ENCODE measurements around the gene TPD52L2. TPM values are rescaled to one million over a fixed set of nuclear protein-coding genes. Genes with fewer than 3 reads are reported as not detected.

Gene TPD52L2
- total RNA-seq, 2 donors from 2014 or later = 54.8 to 92.9 TPM

DNA sequence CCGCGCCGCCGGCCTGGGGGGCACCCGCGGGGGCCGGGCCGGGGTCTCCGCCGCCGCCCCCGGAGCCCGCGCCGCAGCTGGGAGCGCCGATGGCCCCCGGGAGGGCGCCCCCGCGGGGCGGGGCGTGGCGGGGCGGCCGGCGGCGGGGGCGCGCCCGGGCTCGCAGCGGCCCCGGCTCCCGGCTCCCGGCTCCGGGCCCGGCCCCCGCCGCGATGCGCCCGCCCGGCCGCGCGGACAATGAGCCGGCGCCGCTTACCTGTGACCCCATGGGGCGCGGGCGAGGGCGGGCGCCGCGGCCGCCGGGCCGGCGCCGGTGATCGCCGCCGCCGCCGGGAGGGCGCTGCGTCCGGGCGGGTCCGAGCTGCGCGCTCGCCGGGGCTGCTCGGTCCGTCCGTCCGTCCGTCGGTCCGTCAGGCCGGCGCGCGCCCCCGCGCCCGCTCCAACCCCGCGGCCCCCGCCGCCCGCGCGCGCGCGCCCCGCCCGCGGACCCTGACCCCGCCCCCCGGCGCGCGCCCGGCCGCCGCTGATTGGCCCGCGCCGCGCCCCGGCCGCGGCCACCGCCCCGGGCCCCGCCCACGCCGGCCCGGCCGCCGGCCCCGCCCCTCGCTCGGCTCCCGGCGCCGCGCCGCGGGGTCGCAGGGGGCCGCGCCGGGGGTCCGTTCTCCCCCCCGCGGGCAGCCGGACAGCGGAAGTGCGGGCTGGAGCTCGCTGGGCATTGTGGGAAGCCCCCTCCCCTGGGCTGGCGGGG is 34.1 kb upstream of the TPD52L2 start, which contains the start of gene ZBTB46:
Gene ZBTB46 (minus strand): TSS at position 424 of the 748 bp plus-strand sequence. CDS start 40,507 bp downstream, outside the sequence.
- peaks cover 20% of the 10 kb centered on the region for H3K27me3 Mint-ChIP-seq
- peak within 1 kb of the TSS; percentile 87 for H3K4me3 Mint-ChIP-seq
- H3K27ac Mint-ChIP-seq = peak within 1 kb of the TSS; percentile 69
- peaks cover 11% of the 10 kb centered on the region for H3K36me3 Mint-ChIP-seq (ENCODE audit: low read depth)
- no peaks in the 10 kb centered on the region for H3K9me3 Mint-ChIP-seq
- peak; percentile 60 for ATAC-seq (replicated peaks)
- peaks cover 10% of the 10 kb centered on the region for H3K4me1 Mint-ChIP-seq

DNA sequence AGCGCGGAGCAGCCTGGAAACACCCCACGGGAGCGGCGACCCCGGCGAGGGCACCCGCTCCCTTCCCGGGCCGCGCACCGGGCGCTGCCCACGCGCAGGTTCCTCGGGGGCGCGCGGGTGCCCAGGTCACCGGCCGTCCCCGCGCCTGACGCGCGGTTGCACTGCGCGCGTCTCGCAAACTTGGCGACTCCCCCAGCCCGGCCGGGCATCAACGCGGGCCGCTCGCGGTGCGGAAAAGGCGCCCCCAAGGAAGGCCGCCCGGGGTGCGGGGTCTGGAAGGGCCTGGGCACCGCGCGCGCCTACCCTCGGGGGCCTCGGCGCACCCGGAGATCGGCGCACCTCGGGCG is 33.5 kb upstream of the TPD52L2 start:
- H3K36me3 Mint-ChIP-seq (ENCODE audit: low read depth) = peaks cover 11% of the 10 kb centered on the region
- ATAC-seq (replicated peaks) = peak; percentile 20
- no peak overlapping the region for H3K27ac Mint-ChIP-seq
- peaks cover 18% of the 10 kb centered on the region for H3K27me3 Mint-ChIP-seq
- no peak overlapping the region for H3K4me3 Mint-ChIP-seq
- H3K9me3 Mint-ChIP-seq = no peaks in the 10 kb centered on the region
- peaks cover 10% of the 10 kb centered on the region for H3K4me1 Mint-ChIP-seq

DNA sequence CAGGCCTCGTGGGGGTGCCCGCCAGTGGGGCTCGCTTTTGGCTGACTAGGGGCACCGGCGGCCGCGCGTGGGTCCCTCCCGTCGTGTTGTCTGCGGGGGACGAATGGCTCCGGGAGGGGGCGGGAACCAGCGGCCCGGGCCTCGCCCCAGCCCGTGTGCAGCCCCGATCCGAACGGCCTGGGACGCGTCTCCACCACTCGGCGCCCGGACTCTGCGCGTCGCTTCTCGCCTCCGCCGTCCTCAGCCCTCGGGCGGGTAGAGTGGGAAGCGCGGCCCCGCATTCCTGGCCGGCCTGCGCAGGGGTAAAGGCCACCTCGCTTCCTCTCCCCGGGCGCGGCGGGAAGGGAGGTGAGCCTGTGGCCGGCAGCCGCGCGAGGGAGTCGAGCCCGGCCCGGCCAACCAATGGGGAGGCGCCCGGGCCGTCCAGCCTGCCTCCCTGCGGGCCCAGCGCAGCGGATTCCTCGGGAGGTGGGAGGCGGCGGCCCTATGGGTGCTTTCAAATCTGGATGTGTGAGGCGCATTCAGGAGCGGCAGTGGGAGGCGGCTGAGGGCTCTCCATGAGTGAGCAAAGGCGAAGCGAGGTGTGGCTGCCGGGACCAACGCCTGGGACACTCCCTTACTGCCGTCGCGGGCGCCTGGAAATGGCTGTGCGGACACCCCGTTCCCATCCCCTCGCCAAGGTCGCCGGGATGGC is 32.9 kb upstream of the TPD52L2 start:
- Mint-ChIP-seq H3K27ac (no peak overlapping the region), H3K4me1 (peaks cover 10% of the 10 kb centered on the region), H3K36me3 (ENCODE audit: low read depth) (peaks cover 11% of the 10 kb centered on the region), H3K4me3 (no peak overlapping the region), H3K9me3 (no peaks in the 10 kb centered on the region), H3K27me3 (peaks cover 18% of the 10 kb centered on the region)
- peak; percentile 10 for ATAC-seq (replicated peaks)

DNA sequence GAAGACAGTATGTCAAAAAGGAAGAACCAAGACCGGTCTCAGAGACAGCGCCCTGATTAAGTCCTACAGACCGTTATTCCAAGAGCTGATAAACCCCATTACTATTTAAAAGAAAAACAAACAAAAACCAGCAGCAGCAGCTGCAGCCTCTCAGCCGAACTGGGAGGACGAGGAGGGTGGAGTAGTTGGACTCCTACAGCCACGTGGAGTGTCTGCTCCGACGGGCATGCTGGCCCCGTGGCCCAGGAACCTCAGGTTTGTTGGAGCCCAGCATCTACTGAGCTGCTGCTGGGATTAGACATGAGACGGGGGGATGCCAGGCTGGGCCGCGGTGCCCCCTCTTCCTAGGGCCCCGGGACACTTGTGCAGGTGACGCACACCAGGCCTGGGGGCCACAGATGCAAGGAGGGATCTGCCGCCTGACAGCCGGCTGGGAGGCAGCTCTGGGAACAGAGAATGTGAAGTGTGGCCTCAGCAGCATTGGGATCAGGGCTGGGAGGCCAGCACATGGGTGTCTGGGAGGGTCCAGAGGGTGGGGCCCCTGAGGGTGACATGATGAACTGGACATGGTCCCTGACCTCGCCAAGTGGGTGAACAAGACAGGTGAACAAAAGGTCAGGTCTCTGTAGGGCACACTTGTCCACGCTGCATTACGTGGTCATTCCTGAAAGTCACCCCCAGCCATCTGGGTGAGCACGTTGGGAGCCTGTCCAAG is 31.1 kb upstream of the TPD52L2 start:
- Mint-ChIP-seq H3K4me1 (peaks cover 10% of the 10 kb centered on the region), H3K27me3 (peaks cover 13% of the 10 kb centered on the region), H3K4me3 (no peak overlapping the region), H3K27ac (no peak overlapping the region), H3K36me3 (ENCODE audit: low read depth) (peaks cover 11% of the 10 kb centered on the region), H3K9me3 (no peaks in the 10 kb centered on the region)
- no peak for ATAC-seq (replicated peaks)

DNA sequence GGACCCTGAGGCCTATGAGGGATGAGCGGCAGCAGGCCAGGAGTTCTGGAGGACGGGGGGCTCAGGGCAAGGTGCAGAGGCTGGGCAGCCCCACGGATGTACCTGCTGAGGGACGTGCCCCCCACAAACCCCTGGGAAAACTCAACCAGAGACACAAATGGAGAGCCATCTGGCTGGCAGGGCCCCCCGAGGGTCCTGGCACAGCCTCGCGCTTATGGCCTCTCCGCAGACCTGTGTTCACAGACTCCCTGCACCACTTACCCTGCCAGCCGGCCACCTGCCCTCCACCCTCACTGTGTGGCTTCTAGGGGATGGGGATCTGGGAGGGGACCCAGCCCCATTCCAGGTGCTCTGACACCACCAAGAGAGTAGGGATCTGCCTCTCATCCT is 30.6 kb upstream of the TPD52L2 start:
- Mint-ChIP-seq H3K9me3 (no peaks in the 10 kb centered on the region), H3K4me3 (no peak overlapping the region), H3K27ac (no peak overlapping the region), H3K4me1 (peaks cover 8% of the 10 kb centered on the region), H3K27me3 (peaks cover 7% of the 10 kb centered on the region), H3K36me3 (ENCODE audit: low read depth) (peaks cover 8% of the 10 kb centered on the region)
- no peak for ATAC-seq (replicated peaks)

DNA sequence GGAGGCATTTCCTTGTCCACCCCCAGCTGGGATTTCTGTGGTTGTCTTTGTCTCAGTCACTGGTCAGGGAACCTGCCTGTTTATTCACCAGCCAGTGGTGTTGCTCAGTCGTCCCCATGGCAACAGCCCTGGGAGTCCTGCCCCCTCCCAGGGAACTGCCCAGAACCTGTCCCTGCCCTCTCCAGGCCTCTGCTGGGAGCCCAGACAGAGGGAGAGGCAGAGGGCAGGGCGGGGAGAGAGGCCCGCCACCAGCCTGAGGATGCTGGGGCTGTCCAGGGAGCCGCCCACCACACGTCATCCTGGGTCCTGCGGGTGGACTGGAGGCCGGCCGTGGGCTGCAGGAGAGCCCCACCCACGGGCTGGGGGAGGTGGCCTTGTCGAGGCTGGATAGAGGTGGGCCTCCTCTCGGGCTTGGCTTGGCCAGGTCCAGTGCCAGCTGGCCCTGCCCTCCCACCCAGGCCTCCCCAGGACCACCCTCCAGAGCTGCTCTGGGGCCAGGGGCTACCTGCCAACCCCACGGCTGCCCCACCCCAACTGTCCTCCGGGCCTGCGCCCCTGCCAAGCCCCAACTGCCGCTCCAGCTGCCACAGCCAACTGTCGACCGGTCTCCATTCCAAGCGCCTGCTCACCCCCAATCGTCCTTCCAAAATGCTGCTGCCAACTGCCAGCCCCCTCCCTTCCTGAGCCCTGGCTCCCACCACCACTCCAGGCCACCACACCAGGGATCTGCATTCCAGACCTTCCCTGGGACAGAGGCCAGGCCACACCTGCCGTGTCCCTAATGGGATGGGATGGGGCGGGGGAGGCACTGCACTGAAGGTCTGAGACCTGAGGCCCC is 29.8 kb upstream of the TPD52L2 start:
- Mint-ChIP-seq H3K4me3 (no peak overlapping the region), H3K9me3 (no peaks in the 10 kb centered on the region), H3K4me1 (peaks cover under 1% of the 10 kb centered on the region), H3K27ac (no peak overlapping the region), H3K27me3 (peaks cover under 1% of the 10 kb centered on the region), H3K36me3 (ENCODE audit: low read depth) (peaks cover under 1% of the 10 kb centered on the region)
- no peak for ATAC-seq (replicated peaks)

DNA sequence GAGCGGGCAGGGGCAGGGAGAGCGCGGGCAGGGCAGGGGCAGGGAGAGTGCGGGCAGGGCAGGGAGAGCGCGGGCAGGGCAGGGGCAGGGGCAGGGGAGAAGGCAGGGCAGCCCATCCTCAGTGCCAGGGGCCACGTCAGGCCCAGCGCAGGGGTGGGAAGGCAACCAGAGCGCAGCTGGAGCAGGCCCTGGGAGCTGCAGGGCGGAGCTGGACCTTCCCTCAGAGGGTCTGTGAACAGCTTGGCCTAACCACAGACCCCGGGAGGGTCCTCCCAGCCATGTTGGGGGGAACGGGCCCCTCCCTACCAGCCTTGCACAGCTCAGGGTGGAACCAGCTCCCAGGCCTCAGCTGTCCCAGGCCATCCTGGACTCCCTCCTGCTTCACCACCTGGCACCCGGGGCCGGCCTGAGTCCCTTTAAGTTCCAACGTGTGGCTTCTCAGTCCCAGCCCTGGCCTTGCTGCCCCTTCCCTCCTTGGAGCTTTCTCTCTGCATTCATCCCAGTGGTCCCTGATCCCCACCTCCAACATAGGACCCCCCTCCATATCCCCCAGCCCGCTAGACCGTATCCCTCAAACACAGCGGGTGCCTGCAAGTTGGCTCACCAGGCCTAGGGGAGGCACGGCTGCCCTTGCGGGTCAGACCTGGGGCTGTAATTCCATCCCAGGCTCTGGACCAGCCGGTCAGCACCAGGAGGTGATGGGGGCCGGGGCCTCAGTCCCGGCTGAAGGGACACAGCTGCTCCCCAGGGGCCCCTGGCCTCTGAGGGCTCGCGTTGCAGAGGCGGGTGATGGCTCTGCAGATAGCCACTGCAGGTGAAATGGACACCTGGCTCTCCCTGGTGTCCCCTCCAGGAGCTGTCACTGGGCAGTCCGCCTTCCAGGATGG is 28.4 kb upstream of the TPD52L2 start:
- H3K36me3 Mint-ChIP-seq (ENCODE audit: low read depth) = no peaks in the 10 kb centered on the region
- H3K27ac Mint-ChIP-seq = no peak overlapping the region
- no peak overlapping the region for H3K4me3 Mint-ChIP-seq
- H3K9me3 Mint-ChIP-seq = no peaks in the 10 kb centered on the region
- no peaks in the 10 kb centered on the region for H3K4me1 Mint-ChIP-seq
- ATAC-seq (replicated peaks) = no peak
- peaks cover 3% of the 10 kb centered on the region for H3K27me3 Mint-ChIP-seq

DNA sequence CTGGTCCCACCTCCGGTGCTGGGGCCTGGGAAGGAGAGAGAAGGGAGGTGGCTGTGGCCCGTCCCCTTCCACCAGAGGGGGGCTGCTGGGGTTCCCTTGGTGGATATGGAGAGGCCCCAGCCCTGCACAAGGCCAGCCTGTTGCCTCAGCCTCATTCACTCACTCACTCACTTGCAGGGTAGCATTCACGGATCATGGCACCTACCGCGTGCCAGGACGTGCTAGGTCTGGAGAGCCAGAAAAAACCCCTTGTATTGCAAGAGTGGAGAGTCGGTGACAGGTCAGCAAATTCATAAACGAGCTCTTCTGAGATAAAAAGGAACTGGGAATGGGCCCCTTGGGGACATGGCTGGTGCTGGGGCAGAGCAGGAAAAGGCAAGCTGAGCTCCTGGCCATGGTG is 27.6 kb upstream of the TPD52L2 start:
- H3K4me3 Mint-ChIP-seq = no peak overlapping the region
- no peaks in the 10 kb centered on the region for H3K9me3 Mint-ChIP-seq
- no peaks in the 10 kb centered on the region for H3K36me3 Mint-ChIP-seq (ENCODE audit: low read depth)
- H3K4me1 Mint-ChIP-seq = no peaks in the 10 kb centered on the region
- no peak for ATAC-seq (replicated peaks)
- H3K27ac Mint-ChIP-seq = no peak overlapping the region
- peaks cover 8% of the 10 kb centered on the region for H3K27me3 Mint-ChIP-seq

DNA sequence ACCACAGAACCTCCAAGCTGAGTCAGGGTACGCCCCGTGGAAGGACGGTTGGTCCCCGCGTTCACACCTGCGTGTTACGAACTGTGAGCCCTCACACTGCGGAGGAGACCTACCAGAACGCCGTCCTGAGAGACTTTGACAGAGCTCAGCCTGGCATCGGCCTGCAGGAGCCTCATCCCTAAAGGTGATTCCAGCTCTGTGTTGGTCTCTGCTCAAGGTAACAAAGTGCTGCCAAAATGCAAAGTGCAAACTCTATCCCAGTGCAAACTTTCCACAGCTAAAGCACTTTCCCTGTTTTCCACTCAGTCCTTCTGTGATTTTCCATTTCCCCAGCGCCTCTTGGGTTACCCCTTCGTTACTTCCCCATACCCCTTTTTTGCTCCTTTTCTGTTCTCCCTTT is 25.4 kb upstream of the TPD52L2 start:
- peaks cover 20% of the 10 kb centered on the region for H3K27me3 Mint-ChIP-seq
- no peaks in the 10 kb centered on the region for H3K9me3 Mint-ChIP-seq
- peaks cover 5% of the 10 kb centered on the region for H3K4me1 Mint-ChIP-seq

DNA sequence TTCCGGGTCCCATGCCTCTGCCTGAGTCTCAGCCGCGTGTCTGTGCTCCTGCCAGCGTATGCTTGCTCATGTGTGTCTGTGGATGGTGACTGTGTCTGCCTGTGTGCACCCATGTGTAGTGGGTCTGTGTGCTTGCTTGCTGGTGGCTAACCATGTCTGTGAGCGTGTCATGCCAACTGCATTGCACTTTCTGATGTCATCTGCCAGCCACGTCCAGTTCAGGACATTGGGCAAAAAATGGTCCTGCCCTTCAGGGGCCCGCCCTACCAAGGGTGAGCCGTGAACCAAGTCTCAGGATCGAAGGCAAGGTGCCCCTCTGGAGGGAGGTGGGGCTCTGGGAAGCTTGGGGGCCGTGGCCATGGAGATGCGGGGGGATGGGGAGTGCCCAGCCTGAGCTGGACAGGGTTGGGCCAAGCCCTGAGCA is 24.7 kb upstream of the TPD52L2 start:
- no peak for ATAC-seq (replicated peaks)
- H3K36me3 Mint-ChIP-seq (ENCODE audit: low read depth) = no peaks in the 10 kb centered on the region
- peaks cover 5% of the 10 kb centered on the region for H3K4me1 Mint-ChIP-seq
- H3K27ac Mint-ChIP-seq = no peak overlapping the region
- no peaks in the 10 kb centered on the region for H3K9me3 Mint-ChIP-seq
- no peak overlapping the region for H3K4me3 Mint-ChIP-seq
- H3K27me3 Mint-ChIP-seq = peaks cover 20% of the 10 kb centered on the region

More for the DNA sequence above, 25.4 kb upstream of the TPD52L2 start:
- no peak for ATAC-seq (replicated peaks)
- no peaks in the 10 kb centered on the region for H3K36me3 Mint-ChIP-seq (ENCODE audit: low read depth)
- no peak overlapping the region for H3K27ac Mint-ChIP-seq
- H3K4me3 Mint-ChIP-seq = no peak overlapping the region

DNA sequence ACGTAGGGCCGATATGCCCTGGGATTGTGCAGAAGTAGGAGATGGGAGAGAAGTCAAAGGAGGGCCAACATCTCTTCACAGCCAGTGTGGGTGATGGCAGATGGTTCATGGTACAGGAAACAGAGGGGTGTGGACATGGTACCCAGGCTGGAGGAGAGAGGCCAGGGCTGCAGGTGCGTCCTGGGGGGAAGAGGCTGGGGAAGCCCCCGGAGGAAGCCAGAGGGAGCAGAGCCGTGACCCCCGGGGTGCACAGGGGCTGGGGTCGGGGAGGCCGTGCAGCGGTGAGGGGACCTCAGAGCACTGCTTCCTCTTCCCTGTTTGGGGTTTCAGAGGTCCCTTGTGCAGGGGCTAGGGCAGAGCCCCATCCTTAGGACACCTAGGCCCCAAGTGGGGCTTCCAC is 22.8 kb upstream of the TPD52L2 start:
- H3K4me3 Mint-ChIP-seq = no peak overlapping the region
- H3K9me3 Mint-ChIP-seq = no peaks in the 10 kb centered on the region
- no peak for ATAC-seq (replicated peaks)
- peaks cover 24% of the 10 kb centered on the region for H3K27me3 Mint-ChIP-seq
- H3K27ac Mint-ChIP-seq = no peak overlapping the region
- H3K36me3 Mint-ChIP-seq (ENCODE audit: low read depth) = no peaks in the 10 kb centered on the region
- peaks cover 5% of the 10 kb centered on the region for H3K4me1 Mint-ChIP-seq

DNA sequence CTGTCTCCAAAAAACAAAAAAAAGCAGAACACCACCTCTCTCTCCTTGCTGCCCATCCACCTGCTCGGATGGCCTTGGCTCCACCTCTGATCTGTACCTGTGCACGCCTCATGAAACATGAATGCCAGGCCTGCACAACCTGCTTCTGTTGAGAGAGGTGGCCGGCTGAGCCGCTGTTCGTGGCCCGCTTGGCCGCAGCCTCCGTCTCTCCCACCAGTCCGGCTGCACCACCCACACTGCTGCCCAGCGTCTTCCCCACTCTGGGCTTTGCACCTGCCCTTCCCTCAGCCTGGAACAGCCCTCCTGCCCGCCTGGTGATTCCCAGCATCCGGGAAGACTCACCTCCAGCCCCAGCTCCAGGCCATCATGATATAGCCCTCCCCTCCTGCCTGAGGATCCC is 21.8 kb upstream of the TPD52L2 start:
- no peak for ATAC-seq (replicated peaks)
- peaks cover 5% of the 10 kb centered on the region for H3K4me1 Mint-ChIP-seq
- H3K36me3 Mint-ChIP-seq (ENCODE audit: low read depth) = no peaks in the 10 kb centered on the region
- H3K27me3 Mint-ChIP-seq = peaks cover 24% of the 10 kb centered on the region
- H3K27ac Mint-ChIP-seq = no peak overlapping the region
- H3K9me3 Mint-ChIP-seq = no peaks in the 10 kb centered on the region
- no peak overlapping the region for H3K4me3 Mint-ChIP-seq

DNA sequence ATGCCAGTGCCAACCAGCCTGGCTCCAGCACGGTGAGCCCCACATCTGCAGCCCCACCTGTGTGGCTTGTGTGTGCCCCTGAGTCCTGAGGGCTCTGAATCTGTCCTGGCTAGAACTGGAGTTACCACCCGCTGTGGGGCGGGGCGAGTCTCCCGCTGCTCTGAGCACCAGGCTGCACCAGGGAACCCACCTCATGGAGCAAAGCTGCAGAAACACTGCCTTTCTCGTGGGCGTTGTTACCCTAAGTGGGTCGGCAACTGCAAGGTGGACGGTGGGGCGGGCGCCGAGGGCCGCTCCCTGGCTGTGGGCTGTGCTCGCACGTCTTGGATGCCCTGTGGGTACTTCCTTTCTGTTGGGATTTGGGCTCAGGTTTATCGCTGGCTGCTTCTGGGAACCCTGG is 21.3 kb upstream of the TPD52L2 start:
- peaks cover 24% of the 10 kb centered on the region for H3K27me3 Mint-ChIP-seq
- H3K27ac Mint-ChIP-seq = no peak overlapping the region
- H3K36me3 Mint-ChIP-seq (ENCODE audit: low read depth) = no peaks in the 10 kb centered on the region
- H3K4me3 Mint-ChIP-seq = peak overlapping the region; percentile 23
- H3K9me3 Mint-ChIP-seq = no peaks in the 10 kb centered on the region
- ATAC-seq (replicated peaks) = no peak
- H3K4me1 Mint-ChIP-seq = peaks cover 5% of the 10 kb centered on the region
